Measurements from ENCODE around the gene GTSF1L.

DNA sequence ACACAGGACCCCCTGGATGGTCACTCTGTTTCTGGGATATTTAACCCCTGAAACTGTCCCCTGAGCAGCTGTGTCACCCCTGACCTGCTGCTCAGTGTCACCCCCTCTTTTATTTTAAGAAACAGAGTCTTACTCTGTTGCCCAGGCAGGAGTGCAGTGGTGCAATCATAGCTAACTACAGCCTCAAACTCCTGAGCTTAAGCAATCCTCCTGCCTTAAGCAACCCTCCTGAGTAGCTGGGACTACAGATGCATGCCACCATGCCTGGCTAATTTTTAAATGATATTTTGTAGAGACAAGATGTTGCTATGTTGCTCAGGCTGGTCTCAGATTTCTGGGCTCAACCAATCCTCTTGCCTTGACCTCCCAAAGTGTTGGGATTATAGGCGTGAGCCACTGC is 21.5 kb upstream of the GTSF1L start:
- TF ChIP-seq, protein P1, sequence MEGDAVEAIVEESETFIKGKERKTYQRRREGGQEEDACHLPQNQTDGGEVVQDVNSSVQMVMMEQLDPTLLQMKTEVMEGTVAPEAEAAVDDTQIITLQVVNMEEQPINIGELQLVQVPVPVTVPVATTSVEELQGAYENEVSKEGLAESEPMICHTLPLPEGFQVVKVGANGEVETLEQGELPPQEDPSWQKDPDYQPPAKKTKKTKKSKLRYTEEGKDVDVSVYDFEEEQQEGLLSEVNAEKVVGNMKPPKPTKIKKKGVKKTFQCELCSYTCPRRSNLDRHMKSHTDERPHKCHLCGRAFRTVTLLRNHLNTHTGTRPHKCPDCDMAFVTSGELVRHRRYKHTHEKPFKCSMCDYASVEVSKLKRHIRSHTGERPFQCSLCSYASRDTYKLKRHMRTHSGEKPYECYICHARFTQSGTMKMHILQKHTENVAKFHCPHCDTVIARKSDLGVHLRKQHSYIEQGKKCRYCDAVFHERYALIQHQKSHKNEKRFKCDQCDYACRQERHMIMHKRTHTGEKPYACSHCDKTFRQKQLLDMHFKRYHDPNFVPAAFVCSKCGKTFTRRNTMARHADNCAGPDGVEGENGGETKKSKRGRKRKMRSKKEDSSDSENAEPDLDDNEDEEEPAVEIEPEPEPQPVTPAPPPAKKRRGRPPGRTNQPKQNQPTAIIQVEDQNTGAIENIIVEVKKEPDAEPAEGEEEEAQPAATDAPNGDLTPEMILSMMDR (IDR thresholded peaks at IDR 0.05): no peak
- no peak for TF ChIP-seq POLR2AphosphoS5 (IDR thresholded peaks at IDR 0.05)
- no peak for TF ChIP-seq POLR2A (IDR thresholded peaks at IDR 0.05)

All from breast epithelium (tissue), 3 donors.